Cardiac septum (tissue), 1 donor: Measurements from ENCODE around the gene CDK15. TPM values are rescaled to one million over a fixed set of nuclear protein-coding genes. Genes with fewer than 3 reads are reported as not detected.

Experiments used
- DNase-seq: peaks from one replicate; pipeline ENCODE4 v3.0.0-alpha.2; 2020; ENCODE audit warnings: low spot score
- intact Hi-C: fragments of 100-400 bp; cut with DNase I; formaldehyde crosslinking; loops from one replicate; pipeline ENCODE4 v1.14.0; 2022
- total RNA-seq: library from RNA; stranded (reverse); fragmentation: NEBNext Ultra II Directional; extraction: Animal tissue kit (Norgen Biotek cat#: 25700); gene quantifications from one replicate; pipeline ENCODE4 v1.2.1, GENCODE V29; 2021
- donor health status: DM: no; HTN: no; CAD: no.

Gene CDK15
- total RNA-seq, 1 donor from 2014 or later: 0.22 TPM

GRCh38 chr2:201924453-201924852 is 118.1 kb downstream of the CDK15 start:
- no peak for DNase-seq
- intact Hi-C loops: no loop called here

GRCh38 chr2:201925056-201925455 is 118.7 kb downstream of the CDK15 start:
- DNase-seq: no peak
- intact Hi-C loops: no loop called here

- intact Hi-C loops: no loop called here
- no peak for DNase-seq
Measured at GRCh38 chr2:201926067-201926466, 119.7 kb downstream of the CDK15 start.

GRCh38 chr2:201928363-201928762 is 122.0 kb downstream of the CDK15 start:
- DNase-seq: no peak
- intact Hi-C loops: no loop called here

- DNase-seq: no peak
- intact Hi-C loops: loop anchor here (5.0 kb wide), 1 partner anchor 58 kb away; no protein-coding TSS in a partner anchor
Measured at GRCh38 chr2:201929281-201930026, 123.1 kb downstream of the CDK15 start.

GRCh38 chr2:201930043-201930442 is 123.7 kb downstream of the CDK15 start:
- intact Hi-C loops: loop anchor here (5.0 kb wide), 1 partner anchor 57 kb away; no protein-coding TSS in a partner anchor
- DNase-seq: no peak

GRCh38 chr2:201930831-201931230 is 124.5 kb downstream of the CDK15 start:
- no peak for DNase-seq
- intact Hi-C loops: loop anchor here (5.0 kb wide), 1 partner anchor 56 kb away; no protein-coding TSS in a partner anchor

GRCh38 chr2:201931475-201931874 is 125.1 kb downstream of the CDK15 start:
- intact Hi-C loops: loop anchor here (5.0 kb wide), 1 partner anchor 56 kb away; no protein-coding TSS in a partner anchor

GRCh38 chr2:201931951-201932350 is 125.6 kb downstream of the CDK15 start:
- no peak for DNase-seq
- intact Hi-C loops: loop anchor here (5.0 kb wide), 1 partner anchor 55 kb away; no protein-coding TSS in a partner anchor

More at GRCh38 chr2:201931475-201931874, 125.1 kb downstream of the CDK15 start:
- no peak for DNase-seq

GRCh38 chr2:201932511-201932910 is 126.2 kb downstream of the CDK15 start:
- intact Hi-C loops: loop anchor here (5.0 kb wide), 1 partner anchor 55 kb away; no protein-coding TSS in a partner anchor
- DNase-seq: no peak

GRCh38 chr2:201933792-201934237 is 127.5 kb downstream of the CDK15 start:
- intact Hi-C loops: loop anchor here (5.0 kb wide), 1 partner anchor 53 kb away; no protein-coding TSS in a partner anchor
- DNase-seq: no peak

GRCh38 chr2:201936817-201937216 is 130.5 kb downstream of the CDK15 start:
- no peak for DNase-seq
- intact Hi-C loops: no loop called here

GRCh38 chr2:201937343-201937742 is 131.0 kb downstream of the CDK15 start:
- DNase-seq: no peak
- intact Hi-C loops: no loop called here

- intact Hi-C loops: no loop called here
- DNase-seq: no peak
Measured at GRCh38 chr2:201938156-201938775, 131.9 kb downstream of the CDK15 start.

GRCh38 chr2:201938781-201939180 is 132.4 kb downstream of the CDK15 start:
- DNase-seq: no peak
- intact Hi-C loops: no loop called here

GRCh38 chr2:201939453-201939941 is 133.2 kb downstream of the CDK15 start:
- DNase-seq: no peak
- intact Hi-C loops: no loop called here

GRCh38 chr2:201942531-201942930 is 136.2 kb downstream of the CDK15 start:
- no peak for DNase-seq
- intact Hi-C loops: no loop called here
